Neuronal stem cell (in vitro differentiated cells): ENCODE results near the gene RHO. TPM values are rescaled to one million over a fixed set of nuclear protein-coding genes. Genes with fewer than 3 reads are reported as not detected.
A peak's percentile ranks its signal among the peaks of the same experiment; 100 is the strongest.
"Not testable (repeated sequence)": the region's sequence is repeated elsewhere in the genome, so short reads cannot be mapped to it uniquely, and the experiment has no call there.

Source experiments
- DNase-seq: peaks from one replicate; pipeline ENCODE4 v3.0.0-alpha.2; 2013; ENCODE audit warnings: low spot score
- H2AFZ ChIP-seq: one replicate; pipeline ENCODE4 v1.6.1; 2013; ENCODE audit warnings: mild to moderate bottlenecking, low read length, inconsistent platforms
- H2AK5ac ChIP-seq: 2 replicates; pipeline ENCODE4 v1.6.1; 2013; ENCODE audit warnings: low read depth, mild to moderate bottlenecking, inconsistent platforms, low read length, moderate library complexity, mixed read lengths
- H2BK120ac ChIP-seq: 2 replicates; pipeline ENCODE4 v1.6.1; 2013; ENCODE audit warnings: low read depth, mild to moderate bottlenecking, inconsistent platforms, low read length, moderate library complexity, mixed read lengths
- H2BK12ac ChIP-seq: one replicate; pipeline ENCODE4 v1.6.1; 2013; ENCODE audit warnings: low read length, inconsistent platforms
- H2BK15ac ChIP-seq: 2 replicates; pipeline ENCODE4 v1.6.1; 2013; ENCODE audit warnings: mild to moderate bottlenecking, low read length, inconsistent platforms, mixed read lengths
- H2BK5ac ChIP-seq: one replicate; pipeline ENCODE4 v1.6.1; 2013; ENCODE audit warnings: inconsistent platforms, mild to moderate bottlenecking, low read length, moderate library complexity
- H3K14ac ChIP-seq: one replicate; pipeline ENCODE4 v1.6.1; 2013; ENCODE audit warnings: low read length, inconsistent platforms
- H3K18ac ChIP-seq: 2 replicates; pipeline ENCODE4 v1.6.1; 2013; ENCODE audit warnings: low read length, inconsistent platforms
- H3K23ac ChIP-seq: 2 replicates; pipeline ENCODE4 v1.6.1; 2013; ENCODE audit warnings: low read depth, mild to moderate bottlenecking, mixed read lengths, low read length, inconsistent platforms; ENCODE audit not compliant: poor library complexity
- H3K27ac ChIP-seq: replicated peaks from 3 replicates; pipeline ENCODE4 v1.5.1; 2013; ENCODE audit warnings: low read length, inconsistent platforms
- H3K27me3 ChIP-seq, 3 experiments: 2 replicates each; pipeline ENCODE4 v1.6.1; 2013; ENCODE audit warnings: low read length in 3 of 3, mild to moderate bottlenecking in 2 of 3, inconsistent platforms in 1 of 3, low read depth in 1 of 3, mixed read lengths in 1 of 3, moderate library complexity in 1 of 3; ENCODE audit not compliant: control insufficient read depth in 3 of 3, insufficient read depth in 3 of 3
- H3K36me3 ChIP-seq, 2 donors: replicated peaks in 1 of 2; 2 replicates each; pipeline ENCODE4 v1.6.1; 2013; ENCODE audit warnings: low read length in 2 of 2; ENCODE audit not compliant: control insufficient read depth in 2 of 2, insufficient read depth in 2 of 2
- H3K4ac ChIP-seq: 2 replicates; pipeline ENCODE4 v1.6.1; 2013; ENCODE audit warnings: inconsistent platforms, mild to moderate bottlenecking, low read length, moderate library complexity
- H3K4me1 ChIP-seq, 2 donors: 1 replicate in 1 of 2; 2 replicates in 1 of 2; pipeline ENCODE4 v1.6.1; 2013; ENCODE audit warnings: low read length in 2 of 2, low read depth in 1 of 2; ENCODE audit not compliant: control insufficient read depth in 2 of 2, insufficient read depth in 1 of 2
- H3K4me2 ChIP-seq: one replicate; pipeline ENCODE4 v1.6.1; 2013; ENCODE audit warnings: mild to moderate bottlenecking, low read length, inconsistent platforms; ENCODE audit not compliant: insufficient read depth, poor library complexity, severe bottlenecking
- H3K4me3 ChIP-seq, 2 donors: 2 replicates each; pipeline ENCODE4 v1.5.1; 2013; ENCODE audit warnings: low read length in 2 of 2, mild to moderate bottlenecking in 2 of 2, inconsistent platforms in 1 of 2, moderate library complexity in 1 of 2
- H3K79me1 ChIP-seq: one replicate; pipeline ENCODE4 v1.6.1; 2013; ENCODE audit warnings: low read depth, mild to moderate bottlenecking, inconsistent platforms, low read length, moderate library complexity
- H3K9ac ChIP-seq: one replicate; pipeline ENCODE4 v1.6.1; 2013; ENCODE audit warnings: mild to moderate bottlenecking, low read depth, low read length, inconsistent platforms; ENCODE audit not compliant: poor library complexity
- H3K9me3 ChIP-seq, 2 donors: replicated peaks in 1 of 2; 2 replicates each; pipeline versions ENCODE3 to v1.6.1; 2013; ENCODE audit warnings: low read length in 2 of 2, mild to moderate bottlenecking in 2 of 2, inconsistent platforms in 1 of 2, low read depth in 1 of 2, mixed read lengths in 1 of 2, moderate library complexity in 1 of 2; ENCODE audit not compliant: control insufficient read depth in 2 of 2, insufficient read depth in 1 of 2
- H4K8ac ChIP-seq: one replicate; pipeline ENCODE4 v1.6.1; 2013; ENCODE audit warnings: low read depth, mild to moderate bottlenecking, inconsistent platforms, low read length, moderate library complexity
- H4K91ac ChIP-seq: one replicate; pipeline ENCODE4 v1.6.1; 2013; ENCODE audit warnings: low read length, low read depth, mild to moderate bottlenecking, inconsistent platforms; ENCODE audit not compliant: poor library complexity
- WGBS, 2 donors: extraction: QIAGEN DNeasy Blood & Tissue Kit; methylation state at CpG; one replicate each; pipeline ENCODE4 v1.1.7; 2013; ENCODE audit warnings: missing lambda C conversion rate in 2 of 2, mixed read lengths in 1 of 2; ENCODE audit not compliant: insufficient read length in 2 of 2, insufficient replicate concordance in 1 of 2; ENCODE audit errors: extremely low coverage in 2 of 2; 5-methylcytosine and 5-hydroxymethylcytosine counted together
- polyA plus RNA-seq, 2 experiments: library from polyadenylated mRNA; stranded (reverse); fragments of 200-250 nt; gene quantifications; one replicate each; pipeline ENCODE4 v1.2.3, GENCODE V29; 2013

Gene RHO
- polyA plus RNA-seq (2013, experiment 1 of 2): 0.06 TPM
- polyA plus RNA-seq (2013, experiment 2 of 2): 0.01 TPM

DNA sequence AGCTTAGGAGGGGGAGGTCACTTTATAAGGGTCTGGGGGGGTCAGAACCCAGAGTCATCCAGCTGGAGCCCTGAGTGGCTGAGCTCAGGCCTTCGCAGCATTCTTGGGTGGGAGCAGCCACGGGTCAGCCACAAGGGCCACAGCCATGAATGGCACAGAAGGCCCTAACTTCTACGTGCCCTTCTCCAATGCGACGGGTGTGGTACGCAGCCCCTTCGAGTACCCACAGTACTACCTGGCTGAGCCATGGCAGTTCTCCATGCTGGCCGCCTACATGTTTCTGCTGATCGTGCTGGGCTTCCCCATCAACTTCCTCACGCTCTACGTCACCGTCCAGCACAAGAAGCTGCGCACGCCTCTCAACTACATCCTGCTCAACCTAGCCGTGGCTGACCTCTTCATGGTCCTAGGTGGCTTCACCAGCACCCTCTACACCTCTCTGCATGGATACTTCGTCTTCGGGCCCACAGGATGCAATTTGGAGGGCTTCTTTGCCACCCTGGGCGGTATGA is at the start of gene RHO:
TSS of gene RHO (plus strand) at position 51 of the 512 bp plus-strand sequence. CDS start at position 146, 95 bp downstream.
- DNase-seq: no peak
- Histone ChIP-seq H3K23ac (peak within 1 kb of the TSS; percentile 13), H3K27ac (no peak within 1 kb of the TSS), H4K8ac (no peak within 1 kb of the TSS), H2AFZ (no peak within 1 kb of the TSS), H3K27me3 (no peaks in the 10 kb centered on the region), H2BK5ac (no peak within 1 kb of the TSS), H2BK15ac (peak within 1 kb of the TSS; percentile 53), H2AK5ac (peak within 1 kb of the TSS; percentile 68), H3K4me2 (no peak within 1 kb of the TSS), H3K4me3 (peak within 1 kb of the TSS in 1 of 2 donors; percentile 44), H3K36me3 (no peaks in the 10 kb centered on the region), H3K79me1 (no peaks in the 10 kb centered on the region), H3K4me1 (peaks cover 12 to 20% of the 10 kb centered on the region in 2 donors), H3K4ac (peak within 1 kb of the TSS; percentile 19), H3K9ac (no peak within 1 kb of the TSS), H2BK120ac (peak within 1 kb of the TSS; percentile 30), H3K18ac (peak within 1 kb of the TSS; percentile 71), H3K9me3 (no peaks in the 10 kb centered on the region), H3K14ac (peak within 1 kb of the TSS; percentile 15), H2BK12ac (no peak within 1 kb of the TSS), H4K91ac (no peak within 1 kb of the TSS)
- no CpG with 5 or more reads among the region's 18 CpGs for WGBS, 2 donors

- H3K4me2 ChIP-seq, H3K27me3 ChIP-seq, H3K23ac ChIP-seq, H2AK5ac ChIP-seq, H2BK15ac ChIP-seq, H3K79me1 ChIP-seq, H2BK120ac ChIP-seq, H4K8ac ChIP-seq, H3K14ac ChIP-seq, H4K91ac ChIP-seq, H3K18ac ChIP-seq, H3K4me3 ChIP-seq, H2AFZ ChIP-seq, H3K27ac ChIP-seq, DNase-seq, H3K4ac ChIP-seq, H3K9me3 ChIP-seq, H2BK12ac ChIP-seq, H3K9ac ChIP-seq, H2BK5ac ChIP-seq: not testable (repeated sequence)
- Histone ChIP-seq H3K36me3 (peaks cover 24 to 89% of the 10 kb centered on the region in 2 donors), H3K4me1 (peaks cover 3 to 10% of the 10 kb centered on the region in 2 donors)
- WGBS, 2 donors: no CpG with 5 or more reads among the region's 11 CpGs
Measured at GRCh38 chr3:129481225-129481765, 47.1 kb upstream of the RHO start.

- H3K27me3 ChIP-seq: no peaks in the 10 kb centered on the region
- no peaks in the 10 kb centered on the region for H3K79me1 ChIP-seq
- H2BK15ac ChIP-seq: no peak overlapping the region
- no peak overlapping the region for H3K4me3 ChIP-seq
- no peak overlapping the region for H3K27ac ChIP-seq
- H3K4me1 ChIP-seq: peaks cover 9 to 14% of the 10 kb centered on the region in 2 donors
- peaks cover 21 to 89% of the 10 kb centered on the region in 2 donors for H3K36me3 ChIP-seq
- H3K9ac ChIP-seq: no peak overlapping the region
- no peak for DNase-seq
- H3K23ac ChIP-seq: no peak overlapping the region
- H2BK5ac ChIP-seq: no peak overlapping the region
- no peaks in the 10 kb centered on the region for H3K9me3 ChIP-seq
- no peak overlapping the region for H2AK5ac ChIP-seq
- no peak overlapping the region for H2BK12ac ChIP-seq
- WGBS, 2 donors: no CpG with 5 or more reads among the region's 12 CpGs
- no peak overlapping the region for H2AFZ ChIP-seq
- H2BK120ac ChIP-seq: no peak overlapping the region
- no peak overlapping the region for H3K4me2 ChIP-seq
- no peak overlapping the region for H3K4ac ChIP-seq
- H4K8ac ChIP-seq: no peak overlapping the region
- peak overlapping the region; percentile 38 for H4K91ac ChIP-seq
- H3K18ac ChIP-seq: no peak overlapping the region
- H3K14ac ChIP-seq: no peak overlapping the region
Measured at GRCh38 chr3:129481766-129482332, 46.6 kb upstream of the RHO start.

GRCh38 chr3:129482721-129483120 is 45.7 kb upstream of the RHO start:
- peak overlapping the region; percentile 54 for H3K9ac ChIP-seq
- WGBS, 2 donors: no CpG with 5 or more reads among the region's 1 CpG
- H4K8ac ChIP-seq: no peak overlapping the region

More at GRCh38 chr3:129482721-129483120, 45.7 kb upstream of the RHO start:
- no peak overlapping the region for H2AFZ ChIP-seq
- no peak overlapping the region for H4K91ac ChIP-seq
- H3K18ac ChIP-seq: no peak overlapping the region
- DNase-seq: no peak
- H3K4ac ChIP-seq: no peak overlapping the region
- H2BK120ac ChIP-seq: no peak overlapping the region
- H3K9me3 ChIP-seq: no peaks in the 10 kb centered on the region
- H3K4me1 ChIP-seq: peaks cover 9 to 19% of the 10 kb centered on the region in 2 donors
- no peak overlapping the region for H2BK15ac ChIP-seq
- no peak overlapping the region for H3K4me2 ChIP-seq
- H3K27me3 ChIP-seq: no peaks in the 10 kb centered on the region
- no peak overlapping the region for H3K4me3 ChIP-seq
- no peaks in the 10 kb centered on the region for H3K79me1 ChIP-seq
- H3K14ac ChIP-seq: no peak overlapping the region
- H3K27ac ChIP-seq: no peak overlapping the region
- H3K36me3 ChIP-seq: peaks cover 17 to 80% of the 10 kb centered on the region in 2 donors
- H3K23ac ChIP-seq: no peak overlapping the region
- no peak overlapping the region for H2BK12ac ChIP-seq
- H2AK5ac ChIP-seq: no peak overlapping the region
- no peak overlapping the region for H2BK5ac ChIP-seq
